Right atrium auricular region (tissue), 2 donors: ENCODE results near the gene NUBPL. TPM values are rescaled to one million over a fixed set of nuclear protein-coding genes. Genes with fewer than 3 reads are reported as not detected.
A peak's percentile ranks its signal among the peaks of the same experiment; 100 is the strongest.

Source experiments
- DNase-seq: peaks from one replicate; pipeline ENCODE4 v3.0.0-alpha.2; 2019; ENCODE audit warnings: low spot score
- H3K27ac ChIP-seq, 2 donors: fragments of 200-600 bp; sonication (generic); 1 replicate in 1 of 2; 2 replicates in 1 of 2; pipeline ENCODE4 v1.5.1; 2016 to 2019
- H3K27me3 ChIP-seq, 2 donors: fragments of 200-600 bp; sonication (generic); one replicate each; pipeline versions ENCODE4 v1.5.1 to v1.6.0; 2017 to 2019
- H3K36me3 ChIP-seq: fragments of 200-600 bp; sonication (generic); one replicate; pipeline ENCODE4 v1.5.1; 2016
- H3K4me1 ChIP-seq, 2 donors: fragments of 200-600 bp; sonication (generic); one replicate each; pipeline versions ENCODE4 v1.5.1 to v1.6.0; 2017 to 2019
- H3K4me3 ChIP-seq, 2 donors: fragments of 200-600 bp; sonication (generic); 1 replicate in 1 of 2; 2 replicates in 1 of 2; pipeline ENCODE4 v1.5.1; 2017 to 2019; ENCODE audit warnings: mild to moderate bottlenecking in 1 of 2, moderate library complexity in 1 of 2
- H3K9me3 ChIP-seq, 2 donors: fragments of 200-600 bp; sonication (generic); one replicate each; pipeline ENCODE4 v1.5.1; 2019
- CTCF ChIP-seq, 2 donors: fragments of 200-600 bp; sonication (generic); IDR thresholded peaks; one replicate each; pipeline ENCODE4 v1.5.1; 2019; ENCODE audit warnings: antibody characterized with exemption in 2 of 2
- total RNA-seq, 2 donors: library from RNA; depleted of rRNA; stranded (reverse); fragments of >200 nt; gene quantifications; one replicate each; pipeline ENCODE4 v1.1.0, GENCODE V29; 2016

Gene NUBPL
- total RNA-seq, 2 donors from 2014 or later, result 10.7 to 17.8 TPM

- peaks cover 0 to 12% of the 10 kb centered on the region in 2 donors for H3K4me1 ChIP-seq
- no peak for DNase-seq
- TF ChIP-seq CTCF (IDR thresholded peaks at IDR 0.05), result no peak
- peak overlapping the region in 1 of 2 donors; percentile 37 for H3K27ac ChIP-seq
- H3K36me3 ChIP-seq, result no peaks in the 10 kb centered on the region
- H3K9me3 ChIP-seq, result no peaks in the 10 kb centered on the region
- H3K27me3 ChIP-seq, result no peaks in the 10 kb centered on the region
- H3K4me3 ChIP-seq, result no peak overlapping the region
Measured at GRCh38 chr14:31718985-31719384, 157.8 kb downstream of the NUBPL start.

GRCh38 chr14:31726337-31726736 is 165.1 kb downstream of the NUBPL start:
- no peak for TF ChIP-seq CTCF (IDR thresholded peaks at IDR 0.05)
- Histone ChIP-seq H3K9me3 (peaks cover 0 to 5% of the 10 kb centered on the region in 2 donors), H3K27me3 (no peaks in the 10 kb centered on the region), H3K27ac (no peak overlapping the region), H3K36me3 (no peaks in the 10 kb centered on the region), H3K4me3 (no peak overlapping the region), H3K4me1 (no peaks in the 10 kb centered on the region)
- DNase-seq, result no peak

GRCh38 chr14:31727797-31728196 is 166.6 kb downstream of the NUBPL start:
- TF ChIP-seq CTCF (IDR thresholded peaks at IDR 0.05), result no peak
- Histone ChIP-seq H3K4me3 (no peak overlapping the region), H3K4me1 (no peaks in the 10 kb centered on the region), H3K27ac (no peak overlapping the region), H3K27me3 (no peaks in the 10 kb centered on the region), H3K36me3 (no peaks in the 10 kb centered on the region), H3K9me3 (peaks cover 0 to 9% of the 10 kb centered on the region in 2 donors)
- DNase-seq, result no peak

- H3K4me3 ChIP-seq, result no peak overlapping the region
- no peak for DNase-seq
- TF ChIP-seq CTCF (IDR thresholded peaks at IDR 0.05), result no peak
- H3K27ac ChIP-seq, result no peak overlapping the region
- no peaks in the 10 kb centered on the region for H3K36me3 ChIP-seq
- H3K9me3 ChIP-seq, result peaks cover 0 to 17% of the 10 kb centered on the region in 2 donors
- H3K27me3 ChIP-seq, result no peaks in the 10 kb centered on the region
- H3K4me1 ChIP-seq, result no peaks in the 10 kb centered on the region
Measured at GRCh38 chr14:31740688-31741087, 179.5 kb downstream of the NUBPL start.

- H3K36me3 ChIP-seq, result no peaks in the 10 kb centered on the region
- no peaks in the 10 kb centered on the region for H3K4me1 ChIP-seq
- no peak for TF ChIP-seq CTCF (IDR thresholded peaks at IDR 0.05)
- DNase-seq, result no peak
- no peaks in the 10 kb centered on the region for H3K27me3 ChIP-seq
- peaks cover 9 to 48% of the 10 kb centered on the region in 2 donors for H3K9me3 ChIP-seq
- H3K27ac ChIP-seq, result no peak overlapping the region
- no peak overlapping the region for H3K4me3 ChIP-seq
Measured at GRCh38 chr14:31745741-31746140, 184.5 kb downstream of the NUBPL start.

- Histone ChIP-seq H3K27ac (no peak overlapping the region), H3K9me3 (peaks cover 9 to 43% of the 10 kb centered on the region in 2 donors), H3K36me3 (no peaks in the 10 kb centered on the region), H3K4me1 (no peaks in the 10 kb centered on the region), H3K27me3 (no peaks in the 10 kb centered on the region), H3K4me3 (no peak overlapping the region)
- no peak for DNase-seq
- TF ChIP-seq CTCF (IDR thresholded peaks at IDR 0.05), result no peak
Measured at GRCh38 chr14:31746326-31746725, 185.1 kb downstream of the NUBPL start.
